DMS79 treated with DMSO at 0.1 percent for 48 hours (cell line): Measurements from ENCODE around the gene IPO11.
A peak's percentile ranks its signal among the peaks of the same experiment; 100 is the strongest.
"Not testable (repeated sequence)": the region's sequence is repeated elsewhere in the genome, so short reads cannot be mapped to it uniquely, and the experiment has no call there.

Experiments used
- DNase-seq: peaks from one replicate; lab custom pipeline; 2025; lab: John Stamatoyannopoulos, UW

Gene IPO11

GRCh38 chr5:62450259-62450658 lies 37.7 kb downstream of the IPO11 start:
- DNase-seq: no peak

GRCh38 chr5:62457071-62457470 lies 44.5 kb downstream of the IPO11 start:
- no peak for DNase-seq

- peak; percentile 33 for DNase-seq
These were observed 48.0 kb downstream of the IPO11 start for GRCh38 chr5:62460578-62460983.

- no peak for DNase-seq
These were observed 49.0 kb downstream of the IPO11 start for GRCh38 chr5:62461561-62461960.

- no peak for DNase-seq
These were observed 53.7 kb downstream of the IPO11 start for GRCh38 chr5:62465985-62466925.

GRCh38 chr5:62473209-62473608 lies 60.6 kb downstream of the IPO11 start:
- DNase-seq: no peak

GRCh38 chr5:62475072-62475471 lies 62.5 kb downstream of the IPO11 start:
- DNase-seq: no peak

GRCh38 chr5:62477801-62478200 lies 65.2 kb downstream of the IPO11 start:
- DNase-seq: no peak

- no peak for DNase-seq
These were observed 71.0 kb downstream of the IPO11 start for GRCh38 chr5:62483556-62483955.

- no peak for DNase-seq
These were observed 74.1 kb downstream of the IPO11 start for GRCh38 chr5:62486672-62487071.

GRCh38 chr5:62488531-62488930 lies 76.0 kb downstream of the IPO11 start:
- DNase-seq: no peak

- DNase-seq: no peak
These were observed 76.9 kb downstream of the IPO11 start for GRCh38 chr5:62489471-62489870.

GRCh38 chr5:62494772-62495171 lies 82.2 kb downstream of the IPO11 start:
- no peak for DNase-seq

GRCh38 chr5:62496876-62497275 lies 84.3 kb downstream of the IPO11 start:
- no peak for DNase-seq

- DNase-seq: no peak
These were observed 86.4 kb downstream of the IPO11 start for GRCh38 chr5:62498961-62499360.

- DNase-seq: no peak
These were observed 87.2 kb downstream of the IPO11 start for GRCh38 chr5:62499756-62500155.

- no peak for DNase-seq
These were observed 90.0 kb downstream of the IPO11 start for GRCh38 chr5:62502456-62503101.

GRCh38 chr5:62504129-62504528 lies 91.6 kb downstream of the IPO11 start:
- DNase-seq: no peak

GRCh38 chr5:62506659-62507460 lies 94.3 kb downstream of the IPO11 start:
- DNase-seq: no peak

GRCh38 chr5:62508760-62509159 lies 96.2 kb downstream of the IPO11 start:
- not testable (repeated sequence) for DNase-seq

- DNase-seq: no peak
These were observed 97.2 kb downstream of the IPO11 start for GRCh38 chr5:62509806-62510205.

GRCh38 chr5:62513085-62513484 lies 100.5 kb downstream of the IPO11 start:
- not testable (repeated sequence) for DNase-seq
